K562 (cell line): ENCODE data around the gene DIP2B. TPM values are rescaled to one million over a fixed set of nuclear protein-coding genes. Genes with fewer than 3 reads are reported as not detected.
A peak's percentile ranks its signal among the peaks of the same experiment; 100 is the strongest.

Source experiments
- ATAC-seq: fragments of 200-7000 bp; cut with Tn5 transposase; 3 replicates; pipeline ENCODE4 v1.9.1; 2020; ENCODE audit warnings: moderate library complexity
- BruUV-seq: library from RNA; stranded (reverse); fragments of 400-500 nt; replicated peaks from 2 replicates; lab custom pipeline; 2021; lab: Mats Ljungman, UMichigan
- CTCF ChIA-PET: fragments of 300-600 bp; formaldehyde crosslinking; extraction: SDS; loops from one replicate; lab custom pipeline; 2021; ENCODE audit warnings: low intra/inter-chr PET ratio; lab: Yijun Ruan, JAX
- POLR2A ChIA-PET: fragments of 300-600, 350-650 bp; sonication (Branson Sonifier 250); formaldehyde crosslinking; extraction: SDS; loops from one replicate; lab custom pipeline; 2021; ENCODE audit warnings: antibody characterized with exemption, inconsistent platforms; lab: Yijun Ruan, JAX
- DNase-seq, 4 experiments: peaks; one replicate each; pipeline versions ENCODE4 v3.0.0 to v3.0.0-alpha.2; 2011 to 2018; ENCODE audit warnings: low spot score in 3 of 4, mixed read lengths in 3 of 4; ENCODE audit errors: extremely low read depth in 1 of 4
- FAIRE-seq: peaks from 2 replicates; lab custom pipeline; 2011; peaks lifted over from hg19 to GRCh38; lab: Jason Lieb, UNC
- H2AFZ ChIP-seq: 2 replicates; pipeline ENCODE4 v1.6.0; 2011; ENCODE audit warnings: low read depth, low read length, control low read depth, inconsistent platforms
- H3K27ac ChIP-seq: fragments of 200-600 bp; 3 replicates; pipeline ENCODE4 v1.8.0; 2011; ENCODE audit warnings: low read depth, mild to moderate bottlenecking, control low read depth, inconsistent platforms, low read length, moderate library complexity, mixed read lengths; ENCODE audit errors: extremely low read depth
- H3K27me3 ChIP-seq, 2 experiments: fragments of 300-600 bp in 1 of 2; 2 replicates in 1 of 2; 3 replicates in 1 of 2; pipeline versions ENCODE4 v1.6.0 to v1.8.0; 2011; ENCODE audit warnings: inconsistent platforms in 2 of 2, low read length in 2 of 2, mild to moderate bottlenecking in 1 of 2, mixed read lengths in 1 of 2, moderate library complexity in 1 of 2; ENCODE audit not compliant: control insufficient read depth in 2 of 2, insufficient read depth in 2 of 2
- H3K36me3 ChIP-seq: fragments of 300-600 bp; 3 replicates; pipeline ENCODE4 v1.8.0; 2011; ENCODE audit warnings: mild to moderate bottlenecking, low read length, inconsistent platforms; ENCODE audit not compliant: control insufficient read depth, insufficient read depth
- H3K4me1 ChIP-seq, 2 experiments: fragments of 200-600 bp in 1 of 2; replicated peaks in 1 of 2; 2 replicates in 1 of 2; 3 replicates in 1 of 2; pipeline versions ENCODE4 v1.5.1 to v1.8.0; 2011; ENCODE audit warnings: inconsistent platforms in 2 of 2, low read length in 2 of 2, mild to moderate bottlenecking in 1 of 2, mixed read lengths in 1 of 2, moderate library complexity in 1 of 2; ENCODE audit not compliant: control insufficient read depth in 2 of 2, insufficient read depth in 2 of 2
- H3K4me2 ChIP-seq: 2 replicates; pipeline ENCODE4 v1.6.1; 2011; ENCODE audit warnings: low read length, control low read depth, inconsistent platforms, mixed read lengths; ENCODE audit not compliant: insufficient read depth
- H3K4me3 ChIP-seq: fragments of 200-600 bp; sonication (generic), shearing (Covaris generic); 2 replicates; pipeline ENCODE4 v1.5.1; 2016; ENCODE audit warnings: control low read depth, inconsistent platforms
- H3K79me2 ChIP-seq: fragments of 200-600 bp; 3 replicates; pipeline ENCODE4 v1.8.0; 2011; ENCODE audit warnings: low read length, inconsistent platforms; ENCODE audit not compliant: control insufficient read depth, insufficient read depth
- H3K9ac ChIP-seq, 2 experiments: 2 replicates each; pipeline versions ENCODE4 v1.6.0 to v1.6.1; 2011; ENCODE audit warnings: low read depth in 2 of 2, low read length in 2 of 2, control low read depth in 1 of 2, inconsistent platforms in 1 of 2, mild to moderate bottlenecking in 1 of 2, mixed read lengths in 1 of 2; ENCODE audit not compliant: insufficient read depth in 1 of 2
- H3K9me1 ChIP-seq: one replicate; pipeline ENCODE4 v1.6.0; 2011; ENCODE audit warnings: inconsistent platforms, mild to moderate bottlenecking, low read length, moderate library complexity; ENCODE audit not compliant: control insufficient read depth, insufficient read depth
- H3K9me3 ChIP-seq: replicated peaks from 2 replicates; pipeline ENCODE4 v1.5.1; 2011; ENCODE audit warnings: low read depth, low read length, inconsistent platforms; ENCODE audit not compliant: control insufficient read depth, insufficient read depth
- H4K20me1 ChIP-seq: replicated peaks from 2 replicates; pipeline ENCODE4 v1.6.1; 2011; ENCODE audit warnings: low read length, inconsistent platforms, mixed read lengths; ENCODE audit not compliant: control insufficient read depth, insufficient read depth
- BCL6 ChIP-seq: fragments of 250-450 bp; sonication (Bioruptor Pico); IDR thresholded peaks from 2 replicates; pipeline ENCODE4 v1.4.0; 2020
- BRCA1 ChIP-seq, 2 experiments: fragments of 450-650 bp in 1 of 2; sonication (generic) in 1 of 2; formaldehyde crosslinking in 1 of 2; IDR thresholded peaks; 2 replicates each; pipeline versions ENCODE4 v1.5.0 to v1.6.1; 2017 to 2020; ENCODE audit warnings: mild to moderate bottlenecking in 1 of 2, missing genetic modification reagents in 1 of 2
- COPS2 ChIP-seq: fragments of 450-650 bp; conservative IDR thresholded peaks from 2 replicates; pipeline ENCODE4 v1.6.1; 2016; ENCODE audit warnings: mild to moderate bottlenecking, moderate library complexity
- DACH1 ChIP-seq: fragments of 450-650 bp; IDR thresholded peaks from 2 replicates; pipeline ENCODE4 v1.6.1; 2018; ENCODE audit not compliant: partially characterized antibody
- GATA2 ChIP-seq: sonication (generic); formaldehyde crosslinking; IDR thresholded peaks from 2 replicates; pipeline ENCODE4 v1.4.0; 2020; ENCODE audit warnings: mild to moderate bottlenecking, missing genetic modification reagents
- HMG20B ChIP-seq: fragments of 250-450 bp; sonication (Bioruptor Pico); IDR thresholded peaks from 2 replicates; pipeline ENCODE4 v1.5.0; 2021; ENCODE audit warnings: mild to moderate bottlenecking
- MAZ ChIP-seq, 2 experiments: fragments of 450-650 bp in 1 of 2; sonication (generic) in 1 of 2; formaldehyde crosslinking; IDR thresholded peaks in 1 of 2; conservative IDR thresholded peaks in 1 of 2; 2 replicates each; pipeline versions ENCODE4 v1.4.0 to v1.5.0; 2020; ENCODE audit warnings: mild to moderate bottlenecking in 1 of 2, missing genetic modification reagents in 1 of 2
- MCM2 ChIP-seq: fragments of 450-650 bp; IDR thresholded peaks from 2 replicates; pipeline ENCODE4 v1.6.1; 2017; ENCODE audit warnings: low read depth, mild to moderate bottlenecking
- MED1 ChIP-seq: sonication (generic); formaldehyde crosslinking; IDR thresholded peaks from 2 replicates; pipeline ENCODE4 v1.8.1; 2023; ENCODE audit warnings: missing genetic modification reagents, borderline replicate concordance
- OTX1 ChIP-seq: fragments of 450-650 bp; formaldehyde crosslinking; IDR thresholded peaks from 2 replicates; pipeline ENCODE4 v1.4.0; 2022; ENCODE audit warnings: mild to moderate bottlenecking
- RAD21 ChIP-seq, 2 experiments: fragments of 250-450 bp in 1 of 2; fragments of 450-650 bp in 1 of 2; sonication (Bioruptor Pico) in 1 of 2; formaldehyde crosslinking in 1 of 2; IDR thresholded peaks in 1 of 2; conservative IDR thresholded peaks in 1 of 2; 2 replicates each; pipeline versions ENCODE4 v1.4.0 to v1.8.0; 2020 to 2022; ENCODE audit warnings: mild to moderate bottlenecking in 2 of 2, moderate library complexity in 1 of 2
- SIN3B ChIP-seq: fragments of 450-650 bp; IDR thresholded peaks from 2 replicates; pipeline ENCODE4 v1.6.1; 2017; ENCODE audit warnings: low read depth, mild to moderate bottlenecking, moderate library complexity
- STAT5A ChIP-seq: IDR thresholded peaks from 2 replicates; pipeline ENCODE4 v1.6.1; 2012; ENCODE audit warnings: low read length, inconsistent platforms, borderline replicate concordance
- TARDBP ChIP-seq: fragments of 450-650 bp; IDR thresholded peaks from 2 replicates; pipeline ENCODE4 v1.6.1; 2016
- ZNF561 ChIP-seq: fragments of 450-650 bp; formaldehyde crosslinking; conservative IDR thresholded peaks from 2 replicates; pipeline ENCODE4 v1.4.0; 2020; ENCODE audit warnings: mild to moderate bottlenecking, moderate library complexity
- WGBS: fragments of 100-300 bp; shearing (Covaris generic); methylation state at CpG from one replicate; pipeline ENCODE4 v1.1.6; 2016; ENCODE audit warnings: low coverage, mixed read lengths; ENCODE audit not compliant: insufficient coverage; ENCODE audit errors: missing lambda C conversion rate; 5-methylcytosine and 5-hydroxymethylcytosine counted together
- in situ Hi-C: fragments of 300-500 bp; cut with MboI; formaldehyde crosslinking; loops from 4 replicates; pipeline ENCODE4 v1.15.0; 2018; ENCODE audit warnings: inconsistent platforms, mixed read lengths
- intact Hi-C: fragments of 100-400 bp; cut with micrococcal nuclease; formaldehyde crosslinking; loops from 2 replicates; pipeline ENCODE4 v1.14.2; 2022
- polyA plus RNA-seq, 8 experiments: library from polyadenylated mRNA; depleted of rRNA in 4 of 8; stranded (reverse) in 5 of 8; unstranded in 3 of 8; fragments of >200 nt; fragmentation: Nextera tagmentation in 2 of 8; fragmentation: Illumina TruSeq in 1 of 8; extraction: Ambion mirVana in 2 of 8; extraction: Trizol in 1 of 8; gene quantifications; 2 replicates each; pipeline versions ENCODE4 v1.2.1 to v1.2.3, GENCODE V29; 2011 to 2014; ENCODE audit warnings: inconsistent platforms in 1 of 8, missing spikeins in 1 of 8
- total RNA-seq, 7 experiments: library from RNA; depleted of rRNA in 6 of 7; stranded (reverse); fragments of >200 nt in 6 of 7; fragmentation: Illumina TruSeq in 2 of 7; extraction: Trizol in 2 of 7; gene quantifications; 2 replicates each; pipeline versions ENCODE4 v1.2.1 to v1.2.3, GENCODE V29; 2011 to 2021; ENCODE audit warnings: low replicate concordance in 1 of 7
- TF ChIP-seq, protein P1 (sequence below): IDR thresholded peaks from 3 replicates; pipeline ENCODE4 v1.6.1; 2011; ENCODE audit warnings: borderline replicate concordance, mild to moderate bottlenecking, moderate library complexity; ENCODE audit not compliant: insufficient read length; ENCODE audit errors: extremely low read depth

Gene DIP2B
- total and polyA plus RNA-seq, 9 of the 15 experiments (the other 6 are each of a cell fraction or from before 2014, with no cell fraction given), result 4.6 to 26.1 (median 18.8) TPM

DNA sequence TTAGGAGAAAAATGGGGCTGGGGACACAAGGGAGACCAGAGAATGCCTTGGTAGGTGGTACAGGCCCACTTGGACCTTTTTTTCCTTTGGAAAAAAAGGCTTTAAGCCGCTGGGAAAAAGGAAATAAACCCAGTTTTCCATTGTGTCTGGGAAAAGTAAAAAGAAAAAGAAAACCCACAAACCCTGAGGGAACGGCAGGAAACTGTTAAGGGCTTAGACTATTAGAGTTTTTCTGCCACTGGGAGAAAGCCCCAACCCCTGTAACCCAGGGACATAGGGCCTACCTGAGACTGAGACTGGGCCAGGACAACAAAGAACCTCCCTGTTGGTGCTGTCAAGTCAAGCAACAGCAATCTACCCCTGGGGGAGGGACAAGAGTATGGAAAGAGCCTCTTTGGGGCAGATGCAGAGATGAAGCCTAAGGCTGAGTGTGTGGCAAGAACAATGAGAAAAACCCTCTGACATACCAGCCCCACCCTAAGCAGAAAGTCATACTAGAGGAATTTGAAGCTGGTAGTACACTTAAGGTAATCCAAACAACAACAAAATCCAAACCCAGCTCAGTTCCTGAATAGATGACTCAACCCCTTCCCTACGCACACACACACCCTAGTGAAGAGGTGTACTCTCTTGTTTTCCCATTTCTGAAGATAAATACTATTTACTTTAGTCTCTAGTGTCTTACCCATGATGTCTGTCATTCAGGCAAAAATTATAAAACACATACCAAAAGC lies 281.9 kb downstream of the DIP2B start:
- 70% methylated on average over 2 of the region's 3 CpGs for WGBS
- intact Hi-C loops (no loop called here), in situ Hi-C loops (no loop called here)
- no peaks in the 10 kb centered on the region for H3K9me3 ChIP-seq
- POLR2A ChIA-PET, result interaction anchor here (0.5 to 1.6 kb wide), 5 partner anchors 9 to 29 kb away, joined by 3 to 4 read pairs (median 3); no protein-coding TSS in a partner anchor
- H3K79me2 ChIP-seq, result peaks cover 20% of the 10 kb centered on the region
- no peak overlapping the region for H3K4me3 ChIP-seq
- H3K36me3 ChIP-seq, result peaks cover 18% of the 10 kb centered on the region; the same call in 2 of the 3 replicates
- no peak overlapping the region for H3K4me2 ChIP-seq
- CTCF ChIA-PET, result no interaction called here
- H2AFZ ChIP-seq, result no peak overlapping the region
- FAIRE-seq (no peak), ATAC-seq (peak; percentile 47; the same call in 2 of the 3 replicates), DNase-seq (no peak)
- TF ChIP-seq DACH1 (no peak), HMG20B (CRISPR knock-in tag) (no peak), MED1 (no peak), BCL6 (CRISPR knock-in tag) (no peak), MAZ (CRISPR knock-in tag; conservative IDR thresholded peaks at IDR 0.05 in 1 of 2, IDR thresholded peaks at IDR 0.05 in 1 of 2) (no peak), SIN3B (no peak), TARDBP (no peak), MCM2 (no peak), OTX1 (no peak), RAD21 (CRISPR knock-in tag; conservative IDR thresholded peaks at IDR 0.05 in 1 of 2, IDR thresholded peaks at IDR 0.05 in 1 of 2) (no peak), COPS2 (no peak), STAT5A (no peak), BRCA1 (IDR thresholded peaks at IDR 0.05) (no peak), BRCA1 (CRISPR knock-in tag; IDR thresholded peaks at IDR 0.05) (no peak), GATA2 (CRISPR knock-in tag) (no peak), ZNF561 (no peak)
- TF ChIP-seq, protein P1, sequence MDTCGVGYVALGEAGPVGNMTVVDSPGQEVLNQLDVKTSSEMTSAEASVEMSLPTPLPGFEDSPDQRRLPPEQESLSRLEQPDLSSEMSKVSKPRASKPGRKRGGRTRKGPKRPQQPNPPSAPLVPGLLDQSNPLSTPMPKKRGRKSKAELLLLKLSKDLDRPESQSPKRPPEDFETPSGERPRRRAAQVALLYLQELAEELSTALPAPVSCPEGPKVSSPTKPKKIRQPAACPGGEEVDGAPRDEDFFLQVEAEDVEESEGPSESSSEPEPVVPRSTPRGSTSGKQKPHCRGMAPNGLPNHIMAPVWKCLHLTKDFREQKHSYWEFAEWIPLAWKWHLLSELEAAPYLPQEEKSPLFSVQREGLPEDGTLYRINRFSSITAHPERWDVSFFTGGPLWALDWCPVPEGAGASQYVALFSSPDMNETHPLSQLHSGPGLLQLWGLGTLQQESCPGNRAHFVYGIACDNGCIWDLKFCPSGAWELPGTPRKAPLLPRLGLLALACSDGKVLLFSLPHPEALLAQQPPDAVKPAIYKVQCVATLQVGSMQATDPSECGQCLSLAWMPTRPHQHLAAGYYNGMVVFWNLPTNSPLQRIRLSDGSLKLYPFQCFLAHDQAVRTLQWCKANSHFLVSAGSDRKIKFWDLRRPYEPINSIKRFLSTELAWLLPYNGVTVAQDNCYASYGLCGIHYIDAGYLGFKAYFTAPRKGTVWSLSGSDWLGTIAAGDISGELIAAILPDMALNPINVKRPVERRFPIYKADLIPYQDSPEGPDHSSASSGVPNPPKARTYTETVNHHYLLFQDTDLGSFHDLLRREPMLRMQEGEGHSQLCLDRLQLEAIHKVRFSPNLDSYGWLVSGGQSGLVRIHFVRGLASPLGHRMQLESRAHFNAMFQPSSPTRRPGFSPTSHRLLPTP, result no peak
- no peak overlapping the region for H3K27ac ChIP-seq
- H4K20me1 ChIP-seq, result no peaks in the 10 kb centered on the region
- H3K4me1 ChIP-seq, result peaks cover 0 to 4% of the 10 kb centered on the region in 2 experiments; a peak in 1 of 5 replicates
- BruUV-seq, result no TSS peak
- H3K9me1 ChIP-seq, result no peaks in the 10 kb centered on the region
- no peaks in the 10 kb centered on the region for H3K27me3 ChIP-seq
- H3K9ac ChIP-seq, result no peak overlapping the region
